ENCODE data around the gene MAPK8. TPM values are rescaled to one million over a fixed set of nuclear protein-coding genes. Genes with fewer than 3 reads are reported as not detected.

Gene MAPK8
- total and polyA plus RNA-seq, 9 of the 15 experiments (the other 6 are each of a cell fraction or from before 2014, with no cell fraction given) = 6.4 to 159 (median 71.0) TPM

DNA sequence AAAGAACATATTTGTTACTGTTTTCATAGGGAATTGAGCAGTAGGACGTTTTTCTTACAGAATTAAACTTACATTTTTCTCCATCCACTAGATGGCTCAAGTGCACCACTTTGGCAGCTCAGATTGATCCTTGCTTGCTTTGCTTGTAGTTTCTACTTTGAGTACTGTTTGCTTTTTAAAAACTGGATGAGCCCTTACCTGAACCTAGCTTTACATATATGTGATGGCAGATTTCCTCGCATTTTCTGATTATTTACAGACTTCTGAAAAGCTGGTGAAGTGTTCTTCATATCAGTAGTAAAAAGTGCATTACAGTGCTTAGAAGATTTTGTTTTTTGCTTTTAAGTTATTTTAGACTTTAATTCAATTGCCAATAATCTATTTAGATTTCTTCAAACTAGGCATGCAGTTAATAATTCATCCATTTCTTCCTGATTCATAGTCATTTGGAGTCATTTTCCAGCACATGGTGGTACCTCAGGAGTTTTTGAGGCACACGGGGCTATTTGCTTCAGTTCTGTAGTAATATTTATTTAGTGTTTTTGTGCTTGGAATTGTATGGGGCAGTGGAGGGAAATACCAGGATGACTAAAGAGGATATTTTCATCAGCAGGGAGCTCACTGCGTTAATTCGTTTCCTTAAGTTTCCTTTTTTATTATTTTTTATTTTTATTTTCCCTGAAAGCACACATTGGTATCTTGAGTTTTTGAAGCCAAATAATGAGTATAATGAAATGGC, 57.3 kb downstream of the MAPK8 start (continued):
- TF ChIP-seq, protein P1, sequence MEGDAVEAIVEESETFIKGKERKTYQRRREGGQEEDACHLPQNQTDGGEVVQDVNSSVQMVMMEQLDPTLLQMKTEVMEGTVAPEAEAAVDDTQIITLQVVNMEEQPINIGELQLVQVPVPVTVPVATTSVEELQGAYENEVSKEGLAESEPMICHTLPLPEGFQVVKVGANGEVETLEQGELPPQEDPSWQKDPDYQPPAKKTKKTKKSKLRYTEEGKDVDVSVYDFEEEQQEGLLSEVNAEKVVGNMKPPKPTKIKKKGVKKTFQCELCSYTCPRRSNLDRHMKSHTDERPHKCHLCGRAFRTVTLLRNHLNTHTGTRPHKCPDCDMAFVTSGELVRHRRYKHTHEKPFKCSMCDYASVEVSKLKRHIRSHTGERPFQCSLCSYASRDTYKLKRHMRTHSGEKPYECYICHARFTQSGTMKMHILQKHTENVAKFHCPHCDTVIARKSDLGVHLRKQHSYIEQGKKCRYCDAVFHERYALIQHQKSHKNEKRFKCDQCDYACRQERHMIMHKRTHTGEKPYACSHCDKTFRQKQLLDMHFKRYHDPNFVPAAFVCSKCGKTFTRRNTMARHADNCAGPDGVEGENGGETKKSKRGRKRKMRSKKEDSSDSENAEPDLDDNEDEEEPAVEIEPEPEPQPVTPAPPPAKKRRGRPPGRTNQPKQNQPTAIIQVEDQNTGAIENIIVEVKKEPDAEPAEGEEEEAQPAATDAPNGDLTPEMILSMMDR (IDR thresholded peaks at IDR 0.05 in 2 of 3, conservative IDR thresholded peaks at IDR 0.05 in 1 of 3; ENCODE audit: insufficient read depth in 2 of 3, low read depth in 1 of 3, low read length in 3 of 3) = peak; percentile 82 to 96 (median 83)
- TF ChIP-seq, protein P2, sequence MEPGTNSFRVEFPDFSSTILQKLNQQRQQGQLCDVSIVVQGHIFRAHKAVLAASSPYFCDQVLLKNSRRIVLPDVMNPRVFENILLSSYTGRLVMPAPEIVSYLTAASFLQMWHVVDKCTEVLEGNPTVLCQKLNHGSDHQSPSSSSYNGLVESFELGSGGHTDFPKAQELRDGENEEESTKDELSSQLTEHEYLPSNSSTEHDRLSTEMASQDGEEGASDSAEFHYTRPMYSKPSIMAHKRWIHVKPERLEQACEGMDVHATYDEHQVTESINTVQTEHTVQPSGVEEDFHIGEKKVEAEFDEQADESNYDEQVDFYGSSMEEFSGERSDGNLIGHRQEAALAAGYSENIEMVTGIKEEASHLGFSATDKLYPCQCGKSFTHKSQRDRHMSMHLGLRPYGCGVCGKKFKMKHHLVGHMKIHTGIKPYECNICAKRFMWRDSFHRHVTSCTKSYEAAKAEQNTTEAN (CRISPR knock-in tag; IDR thresholded peaks at IDR 0.05) = no peak
- TF ChIP-seq ASH1L (IDR thresholded peaks at IDR 0.05; ENCODE audit: borderline replicate concordance, low read depth, partially characterized antibody) = no peak
- TF ChIP-seq HNRNPLL (IDR thresholded peaks at IDR 0.05; ENCODE audit: low read depth, low read length, poor library complexity, severe bottlenecking) = no peak
- peak in 1 of 2 experiments; percentile 68 for TF ChIP-seq NCOA2 (IDR thresholded peaks at IDR 0.05; ENCODE audit: partially characterized antibody in 2 of 2)
- no peak for TF ChIP-seq SPI1 (IDR thresholded peaks at IDR 0.05; ENCODE audit: borderline replicate concordance, low read depth, low read length)
- TF ChIP-seq ZNF134 (CRISPR knock-in tag; conservative IDR thresholded peaks at IDR 0.05) = no peak
- 0 out of 4 replicates have a peak, but pooled peaks of 1 of the 2 experiments have one; percentile 15 for TF ChIP-seq FOXK2 (conservative IDR thresholded peaks at IDR 0.05 in 1 of 2, IDR thresholded peaks at IDR 0.05 in 1 of 2; ENCODE audit: low read depth in 2 of 2)
- TF ChIP-seq BRD9 (IDR thresholded peaks at IDR 0.05; ENCODE audit: low read depth, partially characterized antibody) = peak; percentile 63
- TF ChIP-seq KLF16 (IDR thresholded peaks at IDR 0.05) = no peak
- no peak for TF ChIP-seq STAG1 (CRISPR knock-in tag; IDR thresholded peaks at IDR 0.05; ENCODE audit: borderline replicate concordance)
- no peak for TF ChIP-seq ZNF79 (CRISPR knock-in tag; IDR thresholded peaks at IDR 0.05; ENCODE audit: low read depth)
- no peak for TF ChIP-seq PHB2 (IDR thresholded peaks at IDR 0.05; ENCODE audit: low read depth)
- peak in 1 of 2 experiments; percentile 69; a peak in 1 of 3 replicates for TF ChIP-seq CBX3 (IDR thresholded peaks at IDR 0.05; ENCODE audit: borderline replicate concordance in 1 of 2, low read length in 2 of 2)
- no peak for TF ChIP-seq OTX1 (CRISPR knock-in tag; IDR thresholded peaks at IDR 0.05)
- TF ChIP-seq PHF20 (IDR thresholded peaks at IDR 0.05; ENCODE audit: partially characterized antibody) = no peak
- no peak for TF ChIP-seq FIP1L1 (IDR thresholded peaks at IDR 0.05; ENCODE audit: low read depth, low read length, poor library complexity, severe bottlenecking)
- TF ChIP-seq ZNF785 (CRISPR knock-in tag; IDR thresholded peaks at IDR 0.05) = no peak
- TF ChIP-seq ZBTB7A (IDR thresholded peaks at IDR 0.05; ENCODE audit: borderline replicate concordance, control insufficient read depth, low read depth, low read length) = no peak
- TF ChIP-seq ZNF436 (CRISPR knock-in tag; IDR thresholded peaks at IDR 0.05) = no peak
- TF ChIP-seq CC2D1A (IDR thresholded peaks at IDR 0.05) = peak; percentile 86
- TF ChIP-seq, protein P3, sequence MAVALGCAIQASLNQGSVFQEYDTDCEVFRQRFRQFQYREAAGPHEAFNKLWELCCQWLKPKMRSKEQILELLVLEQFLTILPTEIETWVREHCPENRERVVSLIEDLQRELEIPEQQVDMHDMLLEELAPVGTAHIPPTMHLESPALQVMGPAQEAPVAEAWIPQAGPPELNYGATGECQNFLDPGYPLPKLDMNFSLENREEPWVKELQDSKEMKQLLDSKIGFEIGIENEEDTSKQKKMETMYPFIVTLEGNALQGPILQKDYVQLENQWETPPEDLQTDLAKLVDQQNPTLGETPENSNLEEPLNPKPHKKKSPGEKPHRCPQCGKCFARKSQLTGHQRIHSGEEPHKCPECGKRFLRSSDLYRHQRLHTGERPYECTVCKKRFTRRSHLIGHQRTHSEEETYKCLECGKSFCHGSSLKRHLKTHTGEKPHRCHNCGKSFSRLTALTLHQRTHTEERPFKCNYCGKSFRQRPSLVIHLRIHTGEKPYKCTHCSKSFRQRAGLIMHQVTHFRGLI (CRISPR knock-in tag; IDR thresholded peaks at IDR 0.05) = no peak
- no peak for TF ChIP-seq PML (IDR thresholded peaks at IDR 0.05; ENCODE audit: low read length)
- no peak for TF ChIP-seq SIX5 (IDR thresholded peaks at IDR 0.05; ENCODE audit: borderline replicate concordance in 1 of 2, insufficient read depth in 1 of 2, low read depth in 1 of 2, low read length in 2 of 2)
- TF ChIP-seq SETDB1 (IDR thresholded peaks at IDR 0.05; ENCODE audit: low read length) = no peak

All from K562 (cell line).